A549 (cell line): ENCODE results near the gene ADNP2. TPM values are rescaled to one million over a fixed set of nuclear protein-coding genes. Genes with fewer than 3 reads are reported as not detected.

Experiments
- ATAC-seq, 2 experiments: fragments of 200-7000 bp in 1 of 2; fragments of >200 bp in 1 of 2; cut with Nextera tagmentation in 1 of 2; cut with Tn5 transposase in 1 of 2; 3 replicates each; pipeline versions ENCODE4 v1.8.0 to v1.9.1; 2018 to 2020; ENCODE audit warnings: mild to moderate bottlenecking in 1 of 2, moderate library complexity in 1 of 2
- CTCF ChIA-PET: fragments of 300-600 bp; sonication (Branson Sonifier 250); formaldehyde crosslinking; extraction: SDS; loops from one replicate; lab custom pipeline; 2021; ENCODE audit warnings: antibody characterized with exemption, inconsistent platforms; lab: Yijun Ruan, JAX
- POLR2A ChIA-PET: fragments of 350-600 bp; formaldehyde crosslinking; extraction: SDS; loops from one replicate; lab custom pipeline; 2021; ENCODE audit warnings: antibody characterized with exemption, inconsistent platforms; lab: Yijun Ruan, JAX
- DNase-seq, 2 experiments: peaks; one replicate each; pipeline versions ENCODE4 v3.0.0 to v3.0.0-alpha.2; 2011 to 2016; ENCODE audit warnings: low read depth in 1 of 2, low spot score in 1 of 2
- FAIRE-seq: peaks from 2 replicates; lab custom pipeline; 2011; peaks lifted over from hg19 to GRCh38; lab: Jason Lieb, UNC
- H3K27ac ChIP-seq, 2 experiments: fragments of >200 bp; sonication (Bioruptor Twin); formaldehyde crosslinking; 3 replicates each; pipeline ENCODE4 v1.5.1; 2016 to 2017
- H3K4me1 ChIP-seq: fragments of >200 bp; sonication (Bioruptor Twin); formaldehyde crosslinking; 3 replicates; pipeline ENCODE4 v1.6.1; 2016
- H3K4me2 ChIP-seq: fragments of >200 bp; sonication (Bioruptor Twin); formaldehyde crosslinking; 3 replicates; pipeline ENCODE4 v1.6.1; 2016
- H3K4me3 ChIP-seq: fragments of >200 bp; sonication (Bioruptor Twin); formaldehyde crosslinking; 3 replicates; pipeline ENCODE4 v1.5.1; 2016
- H3K9me3 ChIP-seq: fragments of >200 bp; sonication (Bioruptor Twin); formaldehyde crosslinking; 3 replicates; pipeline ENCODE4 v1.6.1; 2016
- BCL3 ChIP-seq: fragments of >200 bp; sonication (Bioruptor Twin); formaldehyde crosslinking; IDR thresholded peaks from 3 replicates; pipeline ENCODE4 v1.6.1; 2016
- CBX2 ChIP-seq: fragments of 200-600 bp; sonication (generic); IDR thresholded peaks from 2 replicates; pipeline ENCODE4 v1.6.1; 2016; ENCODE audit warnings: low read depth, mild to moderate bottlenecking, borderline replicate concordance
- CBX8 ChIP-seq: fragments of 200-600 bp; sonication (generic); IDR thresholded peaks from 2 replicates; pipeline ENCODE4 v1.6.1; 2016
- CHD2 ChIP-seq: fragments of 150-350 bp; IDR thresholded peaks from 2 replicates; pipeline ENCODE4 v1.6.1; 2014; ENCODE audit warnings: low read length; ENCODE audit not compliant: partially characterized antibody
- EHF ChIP-seq: fragments of 250-450 bp; sonication (Bioruptor Pico); IDR thresholded peaks from 2 replicates; pipeline ENCODE4 v1.5.0; 2020; ENCODE audit warnings: mild to moderate bottlenecking
- EHMT2 ChIP-seq: fragments of 200-600 bp; sonication (generic); IDR thresholded peaks from 2 replicates; pipeline ENCODE4 v1.6.1; 2016; ENCODE audit warnings: antibody characterized with exemption, low read depth, mild to moderate bottlenecking, moderate library complexity
- EP300 ChIP-seq, 2 experiments: fragments of >200 bp; sonication (Bioruptor Twin); formaldehyde crosslinking; IDR thresholded peaks; 2 replicates in 1 of 2; 3 replicates in 1 of 2; pipeline ENCODE4 v1.6.1; 2016 to 2017
- ESRRA ChIP-seq: fragments of 150-350 bp; IDR thresholded peaks from 2 replicates; pipeline ENCODE4 v1.6.1; 2014; ENCODE audit warnings: mild to moderate bottlenecking, low read length, borderline replicate concordance
- FOSB ChIP-seq: fragments of 250-450 bp; sonication (Bioruptor Pico); IDR thresholded peaks from 2 replicates; pipeline ENCODE4 v1.5.0; 2020; ENCODE audit warnings: mild to moderate bottlenecking, moderate library complexity
- FOXS1 ChIP-seq: fragments of 250-450 bp; sonication (Bioruptor Pico); IDR thresholded peaks from 2 replicates; pipeline ENCODE4 v1.5.0; 2020; ENCODE audit warnings: mild to moderate bottlenecking, moderate library complexity
- GATA3 ChIP-seq: IDR thresholded peaks from 2 replicates; pipeline ENCODE4 v1.6.1; 2012; ENCODE audit warnings: borderline replicate concordance
- HES2 ChIP-seq: fragments of >200 bp; sonication (Bioruptor Twin); formaldehyde crosslinking; IDR thresholded peaks from 2 replicates; pipeline ENCODE4 v1.6.1; 2016
- HMGXB4 ChIP-seq: fragments of 250-450 bp; sonication (Bioruptor Pico); IDR thresholded peaks from 2 replicates; pipeline ENCODE4 v1.5.0; 2021; ENCODE audit warnings: mild to moderate bottlenecking, moderate library complexity, borderline replicate concordance
- KDM1A ChIP-seq: fragments of 200-600 bp; sonication (generic); IDR thresholded peaks from 2 replicates; pipeline ENCODE4 v1.6.1; 2016; ENCODE audit warnings: low read depth, mild to moderate bottlenecking
- KDM5A ChIP-seq: fragments of 200-600 bp; sonication (generic); IDR thresholded peaks from 2 replicates; pipeline ENCODE4 v1.6.1; 2016; ENCODE audit warnings: antibody characterized with exemption, mild to moderate bottlenecking
- MAFK ChIP-seq: fragments of 450-650 bp; IDR thresholded peaks from 2 replicates; pipeline ENCODE4 v1.6.1; 2014; ENCODE audit not compliant: partially characterized antibody
- NFE2L2 ChIP-seq: fragments of 150-350 bp; conservative IDR thresholded peaks from 2 replicates; pipeline ENCODE4 v1.6.1; 2014; ENCODE audit warnings: low read length
- NPAS2 ChIP-seq: fragments of 250-450 bp; sonication (Bioruptor Pico); IDR thresholded peaks from 2 replicates; pipeline ENCODE4 v1.8.0; 2022; ENCODE audit warnings: mild to moderate bottlenecking, moderate library complexity, borderline replicate concordance
- NR3C1 ChIP-seq: fragments of >200 bp; sonication (Bioruptor Twin); formaldehyde crosslinking; IDR thresholded peaks from 3 replicates; pipeline ENCODE4 v1.6.1; 2017
- PHF8 ChIP-seq: fragments of 200-600 bp; sonication (generic); IDR thresholded peaks from 2 replicates; pipeline ENCODE4 v1.6.1; 2016; ENCODE audit warnings: low read depth, mild to moderate bottlenecking, antibody characterized with exemption, moderate library complexity, borderline replicate concordance
- POLR2A ChIP-seq: IDR thresholded peaks from 2 replicates; pipeline ENCODE4 v1.6.1; 2012; ENCODE audit warnings: mild to moderate bottlenecking, low read length
- RAD21 ChIP-seq, 2 experiments: fragments of >200 bp in 1 of 2; sonication (Bioruptor Twin) in 1 of 2; formaldehyde crosslinking in 1 of 2; IDR thresholded peaks in 1 of 2; conservative IDR thresholded peaks in 1 of 2; 2 replicates in 1 of 2; 3 replicates in 1 of 2; pipeline ENCODE4 v1.6.1; 2012 to 2018; ENCODE audit warnings: inconsistent platforms in 1 of 2
- RCOR1 ChIP-seq: fragments of 150-350 bp; IDR thresholded peaks from 2 replicates; pipeline ENCODE4 v1.6.1; 2014; ENCODE audit warnings: antibody characterized with exemption, low read length, low read depth
- TFCP2L1 ChIP-seq: fragments of 250-450 bp; sonication (Bioruptor Pico); IDR thresholded peaks from 2 replicates; pipeline ENCODE4 v1.5.0; 2021; ENCODE audit warnings: mild to moderate bottlenecking
- TP53 ChIP-seq: fragments of 250-450 bp; sonication (Bioruptor Pico); IDR thresholded peaks from 2 replicates; pipeline ENCODE4 v1.5.0; 2021; ENCODE audit warnings: mild to moderate bottlenecking, moderate library complexity
- ZNF302 ChIP-seq: fragments of 250-450 bp; sonication (Bioruptor Pico); IDR thresholded peaks from 2 replicates; pipeline ENCODE4 v1.9.0; 2021; ENCODE audit warnings: inconsistent platforms, mild to moderate bottlenecking, moderate library complexity
- WGBS: methylation state at CpG from one replicate; pipeline ENCODE4 v1.1.6; 2017; ENCODE audit errors: missing lambda C conversion rate; 5-methylcytosine and 5-hydroxymethylcytosine counted together
- polyA plus RNA-seq, 4 experiments: library from polyadenylated mRNA; depleted of rRNA in 3 of 4; stranded (reverse); fragments of >200 nt; fragmentation: RNase III in 1 of 4; extraction: RNeasy Plus Mini Kit Qiagen cat#74134 plus additional on column Dnase treatment in 1 of 4; gene quantifications; 2 replicates in 3 of 4; 3 replicates in 1 of 4; pipeline ENCODE4 v1.2.3, GENCODE V29; 2011 to 2017

ADNP2 gene
- polyA plus RNA-seq, 2 of the 4 experiments (the other 2 are of a cell fraction): 9.8 to 9.9 TPM

GRCh38 chr18:80132180-80132812 is 23.2 kb downstream of the ADNP2 start:
- H3K4me2 ChIP-seq: no peak overlapping the region
- H3K4me3 ChIP-seq: no peak overlapping the region
- no peaks in the 10 kb centered on the region for H3K9me3 ChIP-seq
- no peaks in the 10 kb centered on the region for H3K4me1 ChIP-seq
- POLR2A ChIA-PET: no interaction called here
- whole genome bisulfite sequencing: 93% methylated on average over 3 of the region's 3 CpGs
- CTCF ChIA-PET: no interaction called here
- H3K27ac ChIP-seq: 0 out of 6 replicates have a peak overlapping the region, but pooled peaks of 1 of the 2 experiments have one; percentile 54
- FAIRE-seq: no peak
- no peak for ATAC-seq
- TF ChIP-seq TFCP2L1 (no peak), CHD2 (no peak)
- TF ChIP-seq, all 56 proteins: peak for 0
- DNase-seq: no peak

GRCh38 chr18:80133124-80133523 is 24.1 kb downstream of the ADNP2 start:
- FAIRE-seq (no peak), DNase-seq (no peak), ATAC-seq (no peak)
- no peak overlapping the region for H3K27ac ChIP-seq
- ChIA-PET CTCF (no interaction called here), POLR2A (no interaction called here)
- TF ChIP-seq KDM1A: no peak
- no peak for TF ChIP-seq TP53 (CRISPR knock-in tag)
- TF ChIP-seq NR3C1: no peak
- TF ChIP-seq BCL3: no peak
- no peak for TF ChIP-seq POLR2A
- no peak for TF ChIP-seq EHF
- no peak for TF ChIP-seq EHMT2
- no peak for TF ChIP-seq FOSB
- no peak for TF ChIP-seq TFCP2L1
- no peaks in the 10 kb centered on the region for H3K9me3 ChIP-seq
- no peak overlapping the region for H3K4me2 ChIP-seq
- no peak overlapping the region for H3K4me3 ChIP-seq
- H3K4me1 ChIP-seq: no peaks in the 10 kb centered on the region
- WGBS: 87% methylated on average over 1 of the region's 1 CpG

GRCh38 chr18:80135136-80135535 is 26.1 kb downstream of the ADNP2 start:
- no peak for ATAC-seq
- Histone ChIP-seq H3K4me2 (no peak overlapping the region), H3K4me3 (no peak overlapping the region), H3K9me3 (no peaks in the 10 kb centered on the region), H3K4me1 (no peaks in the 10 kb centered on the region), H3K27ac (no peak overlapping the region)
- POLR2A ChIA-PET: no interaction called here
- DNase-seq: no peak
- 90% methylated on average over 1 of the region's 1 CpG for WGBS
- no peak for TF ChIP-seq ESRRA
- no peak for TF ChIP-seq CBX2
- TF ChIP-seq RAD21 (conservative IDR thresholded peaks at IDR 0.05 in 1 of 2, IDR thresholded peaks at IDR 0.05 in 1 of 2): no peak
- TF ChIP-seq FOXS1: no peak
- TF ChIP-seq NPAS2 (CRISPR knock-in tag): no peak
- CTCF ChIA-PET: no interaction called here
- FAIRE-seq: no peak

- no peak for ATAC-seq
- no peak overlapping the region for H3K4me3 ChIP-seq
- ChIA-PET CTCF (interaction anchor here (0.6 kb wide), 1 partner anchor 17 kb away, joined by 3 read pairs; no protein-coding TSS in a partner anchor), POLR2A (no interaction called here)
- H3K9me3 ChIP-seq: no peaks in the 10 kb centered on the region
- H3K4me2 ChIP-seq: no peak overlapping the region
- H3K4me1 ChIP-seq: no peaks in the 10 kb centered on the region
- TF ChIP-seq EP300 (IDR thresholded peaks at IDR 0.05) (no peak), MAFK (no peak), KDM5A (no peak), TFCP2L1 (no peak)
- FAIRE-seq: no peak
- no peak for DNase-seq
- no peak overlapping the region for H3K27ac ChIP-seq
- WGBS: 92% methylated on average over 8 of the region's 8 CpGs
Observed at GRCh38 chr18:80136679-80137078, 27.6 kb downstream of the ADNP2 start.

GRCh38 chr18:80137137-80137536 is 28.1 kb downstream of the ADNP2 start:
- FAIRE-seq: no peak
- CTCF ChIA-PET: interaction anchor here (0.6 kb wide), 1 partner anchor 17 kb away, joined by 3 read pairs; no protein-coding TSS in a partner anchor
- Histone ChIP-seq H3K4me3 (no peak overlapping the region), H3K27ac (no peak overlapping the region), H3K4me2 (no peak overlapping the region), H3K9me3 (no peaks in the 10 kb centered on the region), H3K4me1 (no peaks in the 10 kb centered on the region)
- DNase-seq: no peak
- WGBS: 97% methylated on average over 3 of the region's 14 CpGs
- POLR2A ChIA-PET: no interaction called here
- ATAC-seq: no peak
- TF ChIP-seq RCOR1 (no peak), HES2 (no peak), CBX8 (no peak), FOSB (no peak), GATA3 (no peak), NFE2L2 (no peak), PHF8 (no peak), MAFK (no peak), ZNF302 (CRISPR knock-in tag) (no peak), EHF (no peak), HMGXB4 (CRISPR knock-in tag) (no peak), EHMT2 (no peak)
